ENCODE results near the gene LRBA. TPM values are rescaled to one million over a fixed set of nuclear protein-coding genes. Genes with fewer than 3 reads are reported as not detected.

LRBA gene
- total and polyA plus RNA-seq, 4 donors = 8.2 to 69.8 (median 32.8) TPM

DNA sequence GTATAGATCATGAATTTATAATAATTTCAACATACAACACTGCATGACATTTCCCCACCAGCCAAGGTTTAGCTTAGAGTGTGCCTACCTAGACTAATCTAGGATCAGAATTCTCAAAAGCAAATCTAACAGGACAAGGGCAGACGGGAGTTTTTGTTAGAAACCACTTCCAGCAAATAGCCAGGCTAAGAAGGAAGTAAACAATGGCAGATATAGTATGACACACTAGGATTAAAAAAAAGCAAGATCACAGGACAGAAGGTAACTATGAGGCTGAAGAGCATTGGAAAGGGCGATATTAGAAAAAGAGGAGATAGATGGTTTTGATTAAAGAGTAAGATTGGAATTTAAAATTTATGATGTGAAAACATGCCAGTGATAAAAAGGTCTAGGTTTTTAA, 124.8 kb downstream of the LRBA start:
- Histone ChIP-seq H3K4me1 (ENCODE audit: control insufficient read depth in 4 of 4, insufficient read depth in 4 of 4, low read length in 3 of 4) (no peaks in the 10 kb centered on the region), H3K27me3 (ENCODE audit: control insufficient read depth in 4 of 4, insufficient read depth in 4 of 4, low read length in 3 of 4) (no peaks in the 10 kb centered on the region), H3K9me3 (ENCODE audit: control insufficient read depth in 4 of 4, low read length in 3 of 4) (no peaks in the 10 kb centered on the region), H3K4me3 (ENCODE audit: low read depth in 1 of 3, low read length in 3 of 3) (no peak overlapping the region), H3K36me3 (ENCODE audit: control insufficient read depth in 4 of 4, insufficient read depth in 3 of 4, low read depth in 1 of 4, low read length in 3 of 4) (peaks cover 0 to 2% (median under 1%) of the 10 kb centered on the region in 4 donors), H3K27ac (ENCODE audit: low read depth in 1 of 2, low read length in 2 of 2) (no peak overlapping the region), H3K9ac (ENCODE audit: low read depth in 1 of 2, low read length in 2 of 2) (no peak overlapping the region)
- TF ChIP-seq FOXA2 (IDR thresholded peaks at IDR 0.05) (no peak), SP1 (IDR thresholded peaks at IDR 0.05) (no peak), EGR1 (IDR thresholded peaks at IDR 0.05; ENCODE audit: low read depth in 2 of 2) (no peak), RXRA (IDR thresholded peaks at IDR 0.05) (no peak), NR2F2 (IDR thresholded peaks at IDR 0.05) (no peak)
- TF ChIP-seq, protein P1, sequence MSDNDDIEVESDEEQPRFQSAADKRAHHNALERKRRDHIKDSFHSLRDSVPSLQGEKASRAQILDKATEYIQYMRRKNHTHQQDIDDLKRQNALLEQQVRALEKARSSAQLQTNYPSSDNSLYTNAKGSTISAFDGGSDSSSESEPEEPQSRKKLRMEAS (IDR thresholded peaks at IDR 0.05) = no peak
- TF ChIP-seq, protein P2, sequence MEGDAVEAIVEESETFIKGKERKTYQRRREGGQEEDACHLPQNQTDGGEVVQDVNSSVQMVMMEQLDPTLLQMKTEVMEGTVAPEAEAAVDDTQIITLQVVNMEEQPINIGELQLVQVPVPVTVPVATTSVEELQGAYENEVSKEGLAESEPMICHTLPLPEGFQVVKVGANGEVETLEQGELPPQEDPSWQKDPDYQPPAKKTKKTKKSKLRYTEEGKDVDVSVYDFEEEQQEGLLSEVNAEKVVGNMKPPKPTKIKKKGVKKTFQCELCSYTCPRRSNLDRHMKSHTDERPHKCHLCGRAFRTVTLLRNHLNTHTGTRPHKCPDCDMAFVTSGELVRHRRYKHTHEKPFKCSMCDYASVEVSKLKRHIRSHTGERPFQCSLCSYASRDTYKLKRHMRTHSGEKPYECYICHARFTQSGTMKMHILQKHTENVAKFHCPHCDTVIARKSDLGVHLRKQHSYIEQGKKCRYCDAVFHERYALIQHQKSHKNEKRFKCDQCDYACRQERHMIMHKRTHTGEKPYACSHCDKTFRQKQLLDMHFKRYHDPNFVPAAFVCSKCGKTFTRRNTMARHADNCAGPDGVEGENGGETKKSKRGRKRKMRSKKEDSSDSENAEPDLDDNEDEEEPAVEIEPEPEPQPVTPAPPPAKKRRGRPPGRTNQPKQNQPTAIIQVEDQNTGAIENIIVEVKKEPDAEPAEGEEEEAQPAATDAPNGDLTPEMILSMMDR (IDR thresholded peaks at IDR 0.05; ENCODE audit: low read depth, low read length, missing input control) = no peak
- TF ChIP-seq, protein P3, sequence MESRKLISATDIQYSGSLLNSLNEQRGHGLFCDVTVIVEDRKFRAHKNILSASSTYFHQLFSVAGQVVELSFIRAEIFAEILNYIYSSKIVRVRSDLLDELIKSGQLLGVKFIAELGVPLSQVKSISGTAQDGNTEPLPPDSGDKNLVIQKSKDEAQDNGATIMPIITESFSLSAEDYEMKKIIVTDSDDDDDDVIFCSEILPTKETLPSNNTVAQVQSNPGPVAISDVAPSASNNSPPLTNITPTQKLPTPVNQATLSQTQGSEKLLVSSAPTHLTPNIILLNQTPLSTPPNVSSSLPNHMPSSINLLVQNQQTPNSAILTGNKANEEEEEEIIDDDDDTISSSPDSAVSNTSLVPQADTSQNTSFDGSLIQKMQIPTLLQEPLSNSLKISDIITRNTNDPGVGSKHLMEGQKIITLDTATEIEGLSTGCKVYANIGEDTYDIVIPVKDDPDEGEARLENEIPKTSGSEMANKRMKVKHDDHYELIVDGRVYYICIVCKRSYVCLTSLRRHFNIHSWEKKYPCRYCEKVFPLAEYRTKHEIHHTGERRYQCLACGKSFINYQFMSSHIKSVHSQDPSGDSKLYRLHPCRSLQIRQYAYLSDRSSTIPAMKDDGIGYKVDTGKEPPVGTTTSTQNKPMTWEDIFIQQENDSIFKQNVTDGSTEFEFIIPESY (IDR thresholded peaks at IDR 0.05) = no peak
- 92% methylated on average over 2 of the region's 2 CpGs for WGBS
- no peak for DNase-seq (ENCODE audit: low spot score)

DNA sequence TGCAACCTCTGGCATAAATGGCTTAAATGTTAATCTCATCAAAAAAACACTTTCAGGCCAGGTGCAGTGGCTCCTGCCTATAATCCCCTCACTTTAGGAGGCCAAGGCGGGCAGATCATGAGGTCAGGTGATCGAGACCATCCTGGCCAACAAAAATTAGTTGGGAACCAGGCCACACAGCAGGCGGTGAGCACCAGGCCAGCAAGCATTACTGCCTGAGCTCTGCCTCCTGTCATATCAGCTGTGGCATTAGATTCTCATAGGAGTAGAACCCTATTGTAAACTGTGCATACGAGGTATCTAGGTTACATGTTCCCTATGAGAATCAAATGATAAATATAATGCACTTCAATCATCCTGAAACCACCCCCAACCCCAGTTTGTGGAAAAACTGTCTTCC, 125.8 kb downstream of the LRBA start:
- Histone ChIP-seq H3K27me3 (ENCODE audit: control insufficient read depth in 4 of 4, insufficient read depth in 4 of 4, low read length in 3 of 4) (no peaks in the 10 kb centered on the region), H3K4me3 (ENCODE audit: low read depth in 1 of 3, low read length in 3 of 3) (no peak overlapping the region)
- TF ChIP-seq RXRA (IDR thresholded peaks at IDR 0.05) = no peak
- TF ChIP-seq, protein P2 (IDR thresholded peaks at IDR 0.05; ENCODE audit: low read depth, low read length, missing input control) = no peak
- TF ChIP-seq HNF4A (conservative IDR thresholded peaks at IDR 0.05) = no peak
- TF ChIP-seq HNF4G (IDR thresholded peaks at IDR 0.05) = no peak
- TF ChIP-seq FOXA2 (IDR thresholded peaks at IDR 0.05) = no peak
- TF ChIP-seq EGR1 (IDR thresholded peaks at IDR 0.05; ENCODE audit: low read depth in 2 of 2) = no peak
- no peak for TF ChIP-seq FOXA1 (IDR thresholded peaks at IDR 0.05)
- TF ChIP-seq JUND (IDR thresholded peaks at IDR 0.05) = no peak
- TF ChIP-seq, protein P3 (IDR thresholded peaks at IDR 0.05) = no peak
- TF ChIP-seq GABPA (IDR thresholded peaks at IDR 0.05 in 1 of 2, conservative IDR thresholded peaks at IDR 0.05 in 1 of 2) = no peak
- no peak for TF ChIP-seq NR2F2 (IDR thresholded peaks at IDR 0.05)
- TF ChIP-seq TAF1 (conservative IDR thresholded peaks at IDR 0.05) = no peak
- TF ChIP-seq, protein P1 (IDR thresholded peaks at IDR 0.05) = no peak
- TF ChIP-seq, protein P4, sequence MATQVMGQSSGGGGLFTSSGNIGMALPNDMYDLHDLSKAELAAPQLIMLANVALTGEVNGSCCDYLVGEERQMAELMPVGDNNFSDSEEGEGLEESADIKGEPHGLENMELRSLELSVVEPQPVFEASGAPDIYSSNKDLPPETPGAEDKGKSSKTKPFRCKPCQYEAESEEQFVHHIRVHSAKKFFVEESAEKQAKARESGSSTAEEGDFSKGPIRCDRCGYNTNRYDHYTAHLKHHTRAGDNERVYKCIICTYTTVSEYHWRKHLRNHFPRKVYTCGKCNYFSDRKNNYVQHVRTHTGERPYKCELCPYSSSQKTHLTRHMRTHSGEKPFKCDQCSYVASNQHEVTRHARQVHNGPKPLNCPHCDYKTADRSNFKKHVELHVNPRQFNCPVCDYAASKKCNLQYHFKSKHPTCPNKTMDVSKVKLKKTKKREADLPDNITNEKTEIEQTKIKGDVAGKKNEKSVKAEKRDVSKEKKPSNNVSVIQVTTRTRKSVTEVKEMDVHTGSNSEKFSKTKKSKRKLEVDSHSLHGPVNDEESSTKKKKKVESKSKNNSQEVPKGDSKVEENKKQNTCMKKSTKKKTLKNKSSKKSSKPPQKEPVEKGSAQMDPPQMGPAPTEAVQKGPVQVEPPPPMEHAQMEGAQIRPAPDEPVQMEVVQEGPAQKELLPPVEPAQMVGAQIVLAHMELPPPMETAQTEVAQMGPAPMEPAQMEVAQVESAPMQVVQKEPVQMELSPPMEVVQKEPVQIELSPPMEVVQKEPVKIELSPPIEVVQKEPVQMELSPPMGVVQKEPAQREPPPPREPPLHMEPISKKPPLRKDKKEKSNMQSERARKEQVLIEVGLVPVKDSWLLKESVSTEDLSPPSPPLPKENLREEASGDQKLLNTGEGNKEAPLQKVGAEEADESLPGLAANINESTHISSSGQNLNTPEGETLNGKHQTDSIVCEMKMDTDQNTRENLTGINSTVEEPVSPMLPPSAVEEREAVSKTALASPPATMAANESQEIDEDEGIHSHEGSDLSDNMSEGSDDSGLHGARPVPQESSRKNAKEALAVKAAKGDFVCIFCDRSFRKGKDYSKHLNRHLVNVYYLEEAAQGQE (IDR thresholded peaks at IDR 0.05) = no peak
- TF ChIP-seq, protein P5, sequence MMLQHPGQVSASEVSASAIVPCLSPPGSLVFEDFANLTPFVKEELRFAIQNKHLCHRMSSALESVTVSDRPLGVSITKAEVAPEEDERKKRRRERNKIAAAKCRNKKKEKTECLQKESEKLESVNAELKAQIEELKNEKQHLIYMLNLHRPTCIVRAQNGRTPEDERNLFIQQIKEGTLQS (IDR thresholded peaks at IDR 0.05) = no peak
- no peak for TF ChIP-seq YY1 (IDR thresholded peaks at IDR 0.05)
- no peak for TF ChIP-seq SP1 (IDR thresholded peaks at IDR 0.05)
- TF ChIP-seq RAD21 (IDR thresholded peaks at IDR 0.05) = no peak

More for the DNA sequence above, 125.8 kb downstream of the LRBA start:
- Histone ChIP-seq H3K36me3 (ENCODE audit: control insufficient read depth in 4 of 4, insufficient read depth in 3 of 4, low read depth in 1 of 4, low read length in 3 of 4) (peaks cover 0 to 2% (median under 1%) of the 10 kb centered on the region in 4 donors), H3K9ac (ENCODE audit: low read depth in 1 of 2, low read length in 2 of 2) (no peak overlapping the region), H3K27ac (ENCODE audit: low read depth in 1 of 2, low read length in 2 of 2) (no peak overlapping the region), H3K9me3 (ENCODE audit: control insufficient read depth in 4 of 4, low read length in 3 of 4) (no peaks in the 10 kb centered on the region), H3K4me1 (ENCODE audit: control insufficient read depth in 4 of 4, insufficient read depth in 4 of 4, low read length in 3 of 4) (no peaks in the 10 kb centered on the region)
- 88% methylated on average over 4 of the region's 4 CpGs for WGBS
- no peak for DNase-seq (ENCODE audit: low spot score)

Measured in liver (tissue), 9 donors.